CD4-positive, alpha-beta T cell treated with Interleukin-10 for 1 hour (primary cell): ENCODE results near the gene INPP5D.

Source experiments
- DNase-seq: peaks from one replicate; pipeline ENCODE4 v3.0.0-alpha.2; 2020

Gene INPP5D

GRCh38 chr2:233075966-233076339, 15.8 kb downstream of the INPP5D start:
- peak; percentile 55 for DNase-seq

- DNase-seq, result peak; percentile 66
These were observed 16.6 kb downstream of the INPP5D start for GRCh38 chr2:233076749-233077148.

- peak; percentile 53 for DNase-seq
These were observed 19.3 kb downstream of the INPP5D start for GRCh38 chr2:233079473-233079877.

GRCh38 chr2:233079953-233080835, 20.1 kb downstream of the INPP5D start:
- DNase-seq, result peak; percentile 36

- no peak for DNase-seq
These were observed 20.7 kb downstream of the INPP5D start for GRCh38 chr2:233080836-233081229.

GRCh38 chr2:233081232-233081730, 21.1 kb downstream of the INPP5D start:
- DNase-seq, result peak; percentile 64

- no peak for DNase-seq
These were observed 21.6 kb downstream of the INPP5D start for GRCh38 chr2:233081731-233082221.

- no peak for DNase-seq
These were observed 22.2 kb downstream of the INPP5D start for GRCh38 chr2:233082222-233082930.

GRCh38 chr2:233082931-233083755, 23.0 kb downstream of the INPP5D start:
- no peak for DNase-seq

- DNase-seq, result peak; percentile 34
These were observed 23.6 kb downstream of the INPP5D start for GRCh38 chr2:233083782-233084181.

GRCh38 chr2:233084488-233084887, 24.3 kb downstream of the INPP5D start:
- peak; percentile 60 for DNase-seq

GRCh38 chr2:233085037-233085838, 25.1 kb downstream of the INPP5D start:
- DNase-seq, result no peak

- DNase-seq, result no peak
These were observed 25.7 kb downstream of the INPP5D start for GRCh38 chr2:233085839-233086150.

GRCh38 chr2:233087713-233088112, 27.6 kb downstream of the INPP5D start:
- no peak for DNase-seq

GRCh38 chr2:233088972-233089345, 28.8 kb downstream of the INPP5D start:
- DNase-seq, result no peak

GRCh38 chr2:233089851-233090250, 29.7 kb downstream of the INPP5D start:
- no peak for DNase-seq

- DNase-seq, result no peak
These were observed 30.7 kb downstream of the INPP5D start for GRCh38 chr2:233090879-233091278.

- no peak for DNase-seq
These were observed 31.6 kb downstream of the INPP5D start for GRCh38 chr2:233091595-233092375.

- DNase-seq, result no peak
These were observed 32.5 kb downstream of the INPP5D start for GRCh38 chr2:233092432-233093165.

GRCh38 chr2:233093166-233093448, 33.0 kb downstream of the INPP5D start:
- no peak for DNase-seq

- no peak for DNase-seq
These were observed 33.6 kb downstream of the INPP5D start for GRCh38 chr2:233093721-233094120.
